ENCODE data around the gene CRYGS.
"Not testable (repeated sequence)": the region's sequence is repeated elsewhere in the genome, so short reads cannot be mapped to it uniquely, and the experiment has no call there.

CRYGS gene

DNA sequence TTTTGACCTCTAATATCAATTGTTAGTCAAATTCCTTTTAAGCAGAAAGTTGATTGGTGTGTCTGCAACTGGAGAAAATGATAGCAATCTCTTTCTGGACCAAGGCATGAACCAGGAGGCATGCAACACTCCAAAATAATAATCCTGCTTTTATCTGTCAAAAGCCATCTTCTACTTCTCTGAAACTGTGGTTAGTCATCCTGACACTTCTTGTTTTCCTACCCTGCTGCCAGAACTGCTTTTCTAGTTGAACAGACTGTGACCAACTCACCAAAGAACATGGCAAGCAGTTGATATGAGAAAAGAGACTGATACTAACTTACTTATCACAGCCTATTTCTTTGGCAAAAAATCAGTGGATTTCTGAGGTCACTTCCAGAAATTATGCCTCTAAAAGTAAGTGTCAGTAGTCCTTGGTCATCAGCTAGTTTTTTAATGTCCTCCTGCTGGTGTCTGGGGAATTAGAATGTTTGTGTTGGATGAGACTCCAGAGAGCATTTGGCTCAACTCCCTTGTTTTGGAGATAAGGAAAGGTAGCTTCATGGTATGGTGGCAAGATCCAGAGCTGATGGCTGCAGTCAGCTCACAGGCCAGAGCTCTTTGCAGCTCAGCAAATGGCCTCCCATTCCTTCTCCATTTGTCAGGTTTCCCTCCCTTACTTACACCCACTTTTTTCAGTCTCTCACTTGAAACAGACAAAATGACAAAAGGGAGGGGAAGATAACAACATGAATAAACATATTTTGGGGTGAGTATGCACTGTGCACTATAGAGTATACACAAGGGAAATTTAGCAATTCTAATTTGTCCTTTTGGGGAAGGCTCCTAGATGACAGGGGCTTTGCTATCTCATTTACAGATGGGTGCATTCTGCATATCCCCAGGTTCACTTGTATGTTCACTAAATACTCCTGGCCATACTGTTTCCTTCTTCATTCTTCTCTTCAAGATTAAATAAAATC is 7.0 kb downstream of the CRYGS start:
- no peak for TF ChIP-seq MYC (IDR thresholded peaks at IDR 0.05; ENCODE audit: low read depth, low read length)
- TF ChIP-seq CTCF (IDR thresholded peaks at IDR 0.05; ENCODE audit: low read depth, low read length), result no peak
- TF ChIP-seq POLR2A (IDR thresholded peaks at IDR 0.05; ENCODE audit: extremely low read depth, insufficient read length), result no peak
- no peak for TF ChIP-seq MAX (IDR thresholded peaks at IDR 0.05; ENCODE audit: low read depth, low read length)
- peak; percentile 58 for DNase-seq (ENCODE audit: low read depth)
- no peak overlapping the region for H3K4me3 ChIP-seq (ENCODE audit: low read depth, low read length)

DNA sequence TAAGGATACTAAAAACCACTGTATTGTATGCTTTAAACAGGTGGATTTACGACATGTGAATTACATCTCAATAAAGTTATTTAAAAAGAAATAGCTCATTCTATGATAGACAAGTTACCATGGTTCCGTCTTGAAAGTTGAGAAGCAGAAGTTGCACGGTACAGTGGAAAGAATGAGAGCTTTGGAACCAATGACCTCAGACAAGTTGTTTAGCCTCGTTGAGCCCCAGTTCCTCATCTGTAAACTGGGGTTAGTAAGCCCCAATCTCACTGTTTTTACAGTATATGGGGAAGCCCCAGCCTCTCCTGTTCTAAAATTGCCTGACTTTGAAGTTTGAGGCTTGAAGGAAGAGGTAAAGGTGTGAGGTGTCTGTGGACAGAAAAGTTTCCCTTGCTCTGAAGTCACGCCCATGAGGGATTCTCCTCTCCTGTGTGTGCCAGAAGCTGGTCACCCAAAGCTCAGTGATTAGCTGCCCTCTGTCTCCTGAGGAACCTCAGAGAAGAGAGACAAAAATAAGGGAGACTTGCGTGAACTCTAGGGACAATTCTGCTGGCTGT is 10.0 kb downstream of the CRYGS start:
- DNase-seq (ENCODE audit: low read depth), result peak; percentile 84
- H3K4me3 ChIP-seq (ENCODE audit: low read depth, low read length), result no peak overlapping the region
- TF ChIP-seq POLR2A (IDR thresholded peaks at IDR 0.05; ENCODE audit: extremely low read depth, insufficient read length) (no peak), MAX (IDR thresholded peaks at IDR 0.05; ENCODE audit: low read depth, low read length) (no peak)

DNA sequence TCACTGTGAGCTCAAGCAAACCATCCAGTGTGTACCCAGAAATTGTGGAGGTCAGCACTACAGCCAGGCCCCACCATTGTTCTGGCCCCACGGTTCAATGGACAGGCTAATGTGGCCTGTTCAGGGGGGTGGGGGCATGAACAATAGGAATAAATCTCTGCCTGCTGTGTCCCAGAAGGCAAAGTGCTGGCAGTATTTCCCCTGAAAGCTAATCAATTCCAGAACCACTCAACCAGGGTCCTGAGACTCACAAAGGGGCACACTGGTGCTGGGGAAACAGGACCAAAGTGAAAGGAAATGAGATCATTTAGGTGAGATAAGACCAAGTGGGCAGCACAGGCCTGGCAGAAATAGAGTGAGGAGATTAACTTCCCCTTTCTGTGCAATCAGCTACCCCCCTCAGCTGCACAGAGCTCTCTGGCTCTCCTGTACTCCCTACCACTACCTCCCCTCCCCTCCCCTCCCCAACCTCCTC is 11.5 kb downstream of the CRYGS start:
- peak; percentile 91 for DNase-seq (ENCODE audit: low read depth)
- H3K4me3 ChIP-seq (ENCODE audit: low read depth, low read length), result no peak overlapping the region
- no peak for TF ChIP-seq POLR2A (IDR thresholded peaks at IDR 0.05; ENCODE audit: extremely low read depth, insufficient read length)
- peak; percentile 52; the same call in 1 of the 2 replicates for TF ChIP-seq MYC (IDR thresholded peaks at IDR 0.05; ENCODE audit: low read depth, low read length)
- TF ChIP-seq MAX (IDR thresholded peaks at IDR 0.05; ENCODE audit: low read depth, low read length), result 0 out of 2 replicates have a peak, but pooled peaks have one; percentile 12

GRCh38 chr3:186531694-186532093 is 12.5 kb downstream of the CRYGS start:
- H3K4me3 ChIP-seq (ENCODE audit: low read depth, low read length); DNase-seq (ENCODE audit: low read depth): not testable (repeated sequence)

DNA sequence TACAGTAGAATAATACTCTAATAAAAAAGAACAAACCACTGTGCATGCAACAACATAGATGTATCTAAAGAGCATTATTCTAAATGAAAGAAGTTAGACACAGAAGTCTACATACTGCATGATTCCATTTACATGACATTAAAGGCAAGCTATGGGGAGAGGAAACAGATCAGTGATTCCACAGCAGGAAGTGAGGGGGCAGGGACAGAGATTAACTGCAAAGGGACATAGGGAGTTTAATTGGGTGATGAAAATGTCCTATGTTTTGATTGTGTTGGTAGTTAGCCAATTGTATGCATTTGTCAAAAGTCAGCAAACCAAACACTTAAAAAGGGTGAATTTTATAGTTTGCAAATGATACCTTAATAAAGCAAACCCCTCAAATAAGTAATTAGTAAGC is 13.8 kb downstream of the CRYGS start:
- H3K4me3 ChIP-seq (ENCODE audit: low read depth, low read length), result no peak overlapping the region
- TF ChIP-seq POLR2A (IDR thresholded peaks at IDR 0.05; ENCODE audit: extremely low read depth, insufficient read length) (no peak), CTCF (IDR thresholded peaks at IDR 0.05; ENCODE audit: low read depth, low read length) (no peak), MAX (IDR thresholded peaks at IDR 0.05; ENCODE audit: low read depth, low read length) (no peak), MYC (IDR thresholded peaks at IDR 0.05; ENCODE audit: low read depth, low read length) (no peak)
- no peak for DNase-seq (ENCODE audit: low read depth)

DNA sequence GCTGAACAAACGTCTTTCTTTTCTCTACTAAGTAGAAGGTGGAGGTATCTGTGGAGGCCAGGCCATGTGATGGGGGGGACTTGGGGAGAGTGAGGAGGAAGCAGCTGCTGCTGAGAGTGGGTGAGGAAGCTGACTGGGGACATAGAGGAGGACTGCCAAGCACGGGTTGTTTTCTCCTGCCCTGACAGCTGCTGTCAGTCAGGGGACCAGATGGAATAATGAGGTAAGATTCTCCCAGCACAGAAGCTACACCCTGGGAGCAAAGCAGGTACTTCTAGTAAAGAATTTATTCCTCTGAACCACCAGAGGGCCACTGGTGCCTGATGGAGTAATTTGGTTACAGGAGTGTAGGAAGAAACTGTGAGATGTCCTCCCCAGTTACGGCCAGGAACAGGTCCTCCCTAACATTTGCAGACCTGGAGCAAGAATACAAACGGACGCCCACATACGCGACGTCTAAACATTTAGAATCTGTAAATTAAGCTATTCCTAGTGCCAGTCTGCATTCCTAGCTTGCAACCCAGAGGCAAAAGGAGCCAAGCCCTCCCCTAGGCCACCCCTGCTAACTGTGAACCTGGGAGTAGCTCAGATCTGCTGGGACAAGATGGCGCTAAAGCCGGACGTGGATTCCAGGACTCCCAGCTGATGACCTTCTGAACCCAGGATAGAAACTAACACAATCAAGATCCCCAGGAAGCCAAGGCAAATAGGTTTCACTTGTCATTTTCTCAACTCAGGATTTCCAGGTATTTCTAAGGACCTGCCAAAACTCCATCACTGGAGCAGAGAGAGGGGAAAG is 14.8 kb downstream of the CRYGS start:
- no peak for TF ChIP-seq MYC (IDR thresholded peaks at IDR 0.05; ENCODE audit: low read depth, low read length)
- TF ChIP-seq POLR2A (IDR thresholded peaks at IDR 0.05; ENCODE audit: extremely low read depth, insufficient read length), result no peak
- TF ChIP-seq MAX (IDR thresholded peaks at IDR 0.05; ENCODE audit: low read depth, low read length), result no peak
- no peak for TF ChIP-seq CTCF (IDR thresholded peaks at IDR 0.05; ENCODE audit: low read depth, low read length)
- DNase-seq (ENCODE audit: low read depth), result peak; percentile 31
- H3K4me3 ChIP-seq (ENCODE audit: low read depth, low read length), result no peak overlapping the region

All from NB4 (cell line).